DMS153 treated with DMSO at 0.1 percent for 48 hours (cell line): ENCODE results near the gene PEAR1.

ENCODE experiments used
- DNase-seq: peaks from one replicate; lab custom pipeline; 2025; ENCODE audit not compliant: unreplicated experiment; lab: John Stamatoyannopoulos, UW

PEAR1 gene

DNA sequence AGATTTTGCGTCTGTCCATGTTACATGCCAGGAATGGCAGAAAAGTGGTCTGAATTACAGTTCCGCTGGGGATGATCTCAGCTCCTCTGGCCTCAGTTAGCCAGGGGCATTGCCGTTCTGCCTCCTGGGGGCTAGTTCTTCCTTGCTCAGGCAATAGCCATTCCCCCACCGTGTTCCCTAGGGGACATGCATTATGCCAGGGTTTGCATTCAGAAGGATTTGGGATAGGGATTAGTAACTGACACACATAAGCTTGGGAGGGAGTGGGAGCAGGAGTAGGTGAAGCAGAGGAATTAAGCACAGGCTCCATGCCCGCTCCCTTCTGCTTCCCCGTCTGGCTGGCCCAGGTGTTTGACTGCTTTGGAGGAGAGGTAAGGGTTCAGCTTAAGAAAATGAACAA is 39.6 kb downstream of the PEAR1 start:
- DNase-seq = no peak

- no peak for DNase-seq
These were observed 42.1 kb downstream of the PEAR1 start for GRCh38 chr1:156935505-156936128.

GRCh38 chr1:156936191-156936590 is 42.7 kb downstream of the PEAR1 start:
- DNase-seq = no peak

GRCh38 chr1:156936721-156937220 is 43.3 kb downstream of the PEAR1 start:
- DNase-seq = no peak

GRCh38 chr1:156937883-156938282 is 44.4 kb downstream of the PEAR1 start:
- DNase-seq = no peak

- DNase-seq = no peak
These were observed 45.3 kb downstream of the PEAR1 start for GRCh38 chr1:156938813-156939212.

DNA sequence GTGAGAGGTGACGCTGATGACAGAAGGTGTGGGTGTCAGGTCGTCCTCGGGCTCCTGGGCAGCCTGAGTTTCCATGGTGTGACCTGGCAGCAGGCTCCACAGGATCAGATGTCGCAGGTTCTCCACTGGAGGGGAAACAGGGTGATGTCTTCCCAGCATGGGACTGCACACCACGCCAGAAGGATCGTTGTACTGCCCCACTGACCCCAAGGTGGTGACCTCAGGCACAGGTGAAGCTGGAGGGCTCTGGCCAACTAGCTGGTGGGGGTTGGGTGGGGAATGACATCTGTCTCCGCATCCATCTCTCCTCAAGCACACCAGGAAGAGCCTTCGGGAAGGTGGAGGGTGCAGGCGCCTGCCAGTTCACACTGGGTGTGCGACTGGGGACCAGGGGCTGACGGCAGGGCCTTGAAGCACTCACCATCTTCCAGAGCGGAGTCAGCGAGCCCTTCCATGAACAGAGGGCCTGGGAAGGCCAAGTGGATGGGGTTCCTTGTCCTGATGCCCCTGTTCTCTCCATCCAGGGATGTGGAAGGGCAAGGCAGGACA is 46.3 kb downstream of the PEAR1 start:
- no peak for DNase-seq

- DNase-seq = no peak
These were observed 48.2 kb downstream of the PEAR1 start for GRCh38 chr1:156941675-156942074.

- DNase-seq = no peak
These were observed 48.7 kb downstream of the PEAR1 start for GRCh38 chr1:156942176-156942575.

GRCh38 chr1:156942576-156942975 is 49.1 kb downstream of the PEAR1 start:
- DNase-seq = no peak

DNA sequence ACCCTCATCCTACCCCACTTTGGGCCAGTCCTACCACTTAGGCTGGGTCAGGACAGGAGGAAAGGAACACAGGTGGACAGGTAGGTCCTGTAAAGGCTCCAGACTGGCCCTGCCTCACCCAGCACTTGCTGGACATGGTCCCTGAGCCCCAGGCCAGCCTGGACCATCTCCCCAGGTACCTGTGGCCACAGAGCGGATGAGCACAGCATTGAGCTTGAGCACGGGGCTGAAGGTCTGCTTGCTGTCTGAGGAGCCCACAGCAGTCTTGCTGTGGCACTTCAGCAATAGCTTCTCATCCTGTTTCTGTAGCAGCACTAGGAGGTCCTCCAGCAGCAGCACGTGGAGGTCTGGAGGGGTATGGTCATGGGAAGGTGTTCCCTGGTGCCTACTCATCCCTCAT is 50.2 kb downstream of the PEAR1 start:
- DNase-seq = no peak

DNA sequence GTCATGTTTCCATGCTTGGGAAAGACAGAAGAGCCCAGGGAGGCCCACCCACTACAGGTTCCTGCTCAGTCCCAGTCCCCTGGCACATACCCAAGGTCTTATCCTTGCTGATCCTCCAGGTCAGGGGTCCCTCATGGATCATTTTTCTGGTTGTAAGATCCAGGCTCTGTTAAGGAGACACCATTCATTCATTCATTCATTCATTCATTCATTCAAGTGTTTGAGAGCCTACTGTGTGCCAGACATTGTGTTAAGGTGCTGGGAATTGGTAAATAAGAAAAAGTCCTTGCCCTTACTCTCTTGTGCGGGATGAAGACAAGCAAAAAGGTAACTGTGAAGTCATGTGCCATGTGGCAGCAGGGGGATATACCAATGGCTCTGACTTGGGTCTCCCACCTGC is 50.8 kb downstream of the PEAR1 start:
- DNase-seq = no peak

GRCh38 chr1:156944848-156945247 is 51.3 kb downstream of the PEAR1 start:
- DNase-seq = no peak

GRCh38 chr1:156945881-156946661 is 52.6 kb downstream of the PEAR1 start:
- no peak for DNase-seq

DNA sequence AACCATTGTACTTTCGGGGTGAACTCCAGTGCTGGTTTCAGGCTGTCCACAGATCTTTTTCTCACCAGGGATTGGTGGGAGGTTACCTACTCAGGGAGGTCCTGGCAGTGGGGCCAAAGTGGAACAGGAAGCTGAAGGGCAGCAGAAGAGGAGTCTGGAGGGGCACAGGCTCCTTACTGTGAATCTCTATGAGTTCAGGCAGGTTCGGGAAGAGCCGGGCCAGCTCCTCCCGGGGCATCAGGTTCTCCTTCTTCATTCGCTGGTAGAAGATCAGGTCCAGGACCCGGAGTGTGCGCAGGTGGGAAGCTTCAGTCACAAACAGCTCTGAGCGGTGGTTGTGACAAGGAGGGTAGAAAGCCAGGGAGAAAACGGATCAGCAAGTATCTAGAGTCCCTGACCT is 53.6 kb downstream of the PEAR1 start:
- no peak for DNase-seq

- no peak for DNase-seq
These were observed 54.5 kb downstream of the PEAR1 start for GRCh38 chr1:156947818-156948525.

DNA sequence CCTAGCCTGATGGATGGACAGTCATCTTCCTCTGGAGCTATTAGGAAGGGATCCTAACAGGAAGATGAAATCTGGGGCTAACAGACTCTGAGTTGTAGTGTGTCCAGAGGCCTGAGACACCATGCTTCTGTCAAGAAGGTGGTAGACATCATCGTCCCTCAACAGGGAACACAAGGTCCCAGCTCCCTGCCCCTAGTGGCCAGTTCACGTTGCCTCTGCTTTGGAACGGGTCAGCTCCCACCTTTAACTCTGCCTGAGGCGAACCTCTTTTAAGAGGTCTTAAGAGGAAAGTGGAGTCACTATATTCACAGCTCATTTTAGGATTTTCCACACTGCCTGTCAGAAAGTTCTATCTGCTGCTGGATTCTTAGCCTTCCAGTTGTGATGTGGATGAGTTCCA is 55.2 kb downstream of the PEAR1 start:
- no peak for DNase-seq

DNA sequence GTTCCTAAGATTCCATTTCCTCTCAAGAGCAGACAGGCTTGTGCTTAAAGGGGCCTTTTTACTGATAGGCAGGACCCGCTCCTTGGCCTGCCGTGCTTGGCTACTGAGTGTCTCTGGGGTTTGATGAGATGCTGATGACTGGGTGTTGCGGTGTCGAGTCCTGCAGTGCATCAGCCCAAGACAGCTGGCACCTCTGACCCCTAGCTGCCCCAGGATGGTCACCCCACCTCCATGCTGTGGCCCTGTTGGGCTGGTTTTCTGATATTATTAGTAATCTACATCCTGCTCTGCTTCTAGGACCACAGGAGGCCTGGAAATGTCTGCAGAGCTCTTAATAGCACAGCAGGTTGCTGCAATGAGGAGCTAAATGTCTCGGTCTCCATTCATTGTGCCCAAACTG is 55.6 kb downstream of the PEAR1 start:
- no peak for DNase-seq

DNA sequence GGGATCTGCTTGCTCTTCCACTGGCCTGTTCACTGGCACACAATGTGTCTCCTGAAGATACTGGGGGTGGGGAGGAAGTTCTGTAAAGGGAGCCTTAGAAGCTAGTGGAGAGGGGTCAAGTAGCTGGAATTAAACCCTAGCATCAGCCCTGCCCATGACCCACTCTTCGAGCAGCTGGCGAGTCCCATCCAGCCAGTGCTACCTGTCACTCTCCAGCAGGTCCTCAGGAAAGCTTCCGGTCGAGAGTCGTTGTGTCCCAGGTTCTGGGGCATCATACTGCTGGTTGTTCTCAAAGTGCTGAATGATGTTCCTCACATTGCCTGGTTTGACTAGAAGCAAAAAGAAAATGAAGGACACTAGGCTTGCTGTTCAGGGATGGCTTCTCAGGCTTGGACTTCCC is 57.9 kb downstream of the PEAR1 start:
- no peak for DNase-seq

DNA sequence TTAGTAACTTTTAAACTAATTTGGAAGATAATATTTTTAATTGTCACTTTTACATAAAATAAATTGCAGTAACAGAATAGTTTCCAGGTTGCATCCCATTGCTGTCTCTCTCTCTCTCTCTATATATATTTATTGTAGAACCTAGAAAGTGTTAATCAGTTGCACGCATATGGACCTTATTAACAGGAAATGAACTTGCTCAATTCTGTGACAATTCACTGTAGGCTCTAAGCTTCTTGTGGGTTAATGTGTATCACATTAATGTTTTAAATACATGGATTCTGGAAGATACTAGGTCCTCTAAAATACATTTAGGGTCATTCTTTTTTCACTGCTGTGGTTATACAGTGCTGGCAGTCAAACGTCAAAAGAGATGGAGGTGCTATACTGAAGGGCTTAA is 60.1 kb downstream of the PEAR1 start:
- no peak for DNase-seq

DNA sequence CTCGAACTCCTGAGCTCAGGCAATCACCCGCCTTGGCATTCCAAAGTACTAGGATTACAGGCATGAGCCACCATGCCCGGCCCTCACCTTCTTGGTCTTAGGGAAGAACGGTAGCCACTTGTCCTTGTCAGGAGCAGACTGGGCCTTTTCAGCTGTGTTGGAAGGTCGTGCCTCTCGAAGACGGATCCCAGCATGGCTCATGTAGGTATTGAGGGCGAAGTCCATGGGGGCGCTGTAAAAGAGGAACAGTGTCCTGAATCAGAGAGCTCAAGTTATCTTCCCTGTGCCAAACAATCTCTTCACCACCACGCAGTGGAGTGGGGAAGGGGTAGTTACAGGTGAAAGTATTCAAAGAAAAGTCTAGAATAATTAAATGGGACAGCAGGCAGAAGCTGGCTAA is 62.8 kb downstream of the PEAR1 start:
- no peak for DNase-seq

- DNase-seq = no peak
These were observed 64.1 kb downstream of the PEAR1 start for GRCh38 chr1:156957634-156958033.
